HG03342 (cell line): ENCODE measurements around the gene F11R.
"Not testable (repeated sequence)": the region's sequence is repeated elsewhere in the genome, so short reads cannot be mapped to it uniquely, and the experiment has no call there.

ENCODE experiments used
- ATAC-seq: cut with Tn5 transposase; IDR thresholded peaks from one replicate; pipeline ENCODE4 v1.9.1; 2021; ENCODE audit warnings: mild to moderate bottlenecking, moderate library complexity; ENCODE audit not compliant: unreplicated experiment

Gene F11R

GRCh38 chr1:161044908-161045735 is 24.2 kb upstream of the F11R start:
- ATAC-seq, result peak; percentile 49

GRCh38 chr1:161044535-161044907 is 23.6 kb upstream of the F11R start:
- no peak for ATAC-seq

GRCh38 chr1:161039546-161039945 is 18.6 kb upstream of the F11R start:
- ATAC-seq, result no peak

GRCh38 chr1:161039154-161039545 is 18.2 kb upstream of the F11R start:
- ATAC-seq, result no peak

GRCh38 chr1:161038523-161039153 is 17.7 kb upstream of the F11R start, which contains the start of gene TSTD1:
TSS of gene TSTD1 (minus strand) at chr1:161038964. CDS start at chr1:161038889, 75 bp downstream.
- ATAC-seq, result peak; percentile 88

- no peak for ATAC-seq
Observed at GRCh38 chr1:161037661-161038522, 16.9 kb upstream of the F11R start.

- no peak for ATAC-seq
Observed at GRCh38 chr1:161033751-161034150, 12.8 kb upstream of the F11R start.

- ATAC-seq, result no peak
Observed at GRCh38 chr1:161032409-161032808, 11.5 kb upstream of the F11R start.

- no peak for ATAC-seq
Observed at GRCh38 chr1:161031874-161032273, 10.9 kb upstream of the F11R start.

- not testable (repeated sequence) for ATAC-seq
Observed at GRCh38 chr1:161029466-161029865, 8.5 kb upstream of the F11R start.

- not testable (repeated sequence) for ATAC-seq
Observed at GRCh38 chr1:161026954-161027353, 6.0 kb upstream of the F11R start.

- not testable (repeated sequence) for ATAC-seq
Observed at GRCh38 chr1:161022432-161022831, 1.5 kb upstream of the F11R start.

GRCh38 chr1:161021970-161022353 is 1.0 kb upstream of the F11R start:
- ATAC-seq, result no peak

GRCh38 chr1:161021165-161021969 is 415 bp upstream of the F11R start:
- ATAC-seq, result peak; percentile 86

GRCh38 chr1:161019751-161020495 is 1.0 kb downstream of the F11R start:
- ATAC-seq, result no peak

- not testable (repeated sequence) for ATAC-seq
Observed at GRCh38 chr1:161019111-161019660, 1.8 kb downstream of the F11R start.

GRCh38 chr1:161018631-161018930 is 2.4 kb downstream of the F11R start:
- no peak for ATAC-seq

GRCh38 chr1:161017756-161018630 is 3.0 kb downstream of the F11R start:
- no peak for ATAC-seq

- ATAC-seq, result not testable (repeated sequence)
Observed at GRCh38 chr1:161017181-161017580, 3.8 kb downstream of the F11R start.
